Uterus (tissue), 2 donors: ENCODE data around the gene RPS6KB1.

Experiments
- CTCF ChIP-seq, 4 experiments: fragments of 200-600 bp in 2 of 4; fragments of 450-650 bp in 2 of 4; sonication (generic) in 2 of 4; IDR thresholded peaks; one replicate each; pipeline ENCODE4 v1.5.1; 2016 to 2019; ENCODE audit warnings: antibody characterized with exemption in 4 of 4, mild to moderate bottlenecking in 2 of 4, moderate library complexity in 1 of 4
- POLR2A ChIP-seq, 2 donors: fragments of 450-650 bp; IDR thresholded peaks; one replicate each; pipeline ENCODE4 v1.6.1; 2016; ENCODE audit warnings: antibody characterized with exemption in 2 of 2, mild to moderate bottlenecking in 1 of 2, moderate library complexity in 1 of 2

GRCh38 chr17:59972778-59973177 lies 79.9 kb downstream of the RPS6KB1 start:
- TF ChIP-seq CTCF (IDR thresholded peaks at IDR 0.05): no peak
- no peak for TF ChIP-seq POLR2A (IDR thresholded peaks at IDR 0.05)
